ENCODE results near the gene NPHP3. TPM values are rescaled to one million over a fixed set of nuclear protein-coding genes. Genes with fewer than 3 reads are reported as not detected.

The NPHP3 gene
- polyA plus RNA-seq, 1 of the 3 experiments (the other 2 are of a cell fraction), result 19.0 TPM

DNA sequence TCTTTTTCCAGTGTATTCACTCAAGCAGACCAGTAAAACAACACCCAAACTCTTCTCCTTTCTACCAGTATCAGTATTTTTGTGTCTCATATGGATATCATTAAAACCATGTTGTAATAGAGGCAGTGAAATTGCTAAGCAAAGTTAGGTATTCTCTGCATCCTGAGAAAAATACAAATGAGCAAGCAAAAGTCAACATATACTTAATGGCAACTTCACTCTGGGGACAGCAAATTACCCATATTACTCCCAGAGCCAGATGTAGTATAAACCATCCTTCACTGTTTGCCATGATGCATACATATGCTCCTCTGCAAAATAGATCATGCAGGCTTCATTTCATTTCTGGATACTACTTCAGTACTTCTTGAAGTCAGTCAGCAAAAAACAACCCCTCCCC is 40.0 kb downstream of the NPHP3 start:
- no peak overlapping the region for H3K9ac ChIP-seq
- no peak overlapping the region for H2AFZ ChIP-seq (ENCODE audit: low read depth)
- no peak overlapping the region for H3K4me3 ChIP-seq (ENCODE audit: low read depth in 2 of 2, low read length in 1 of 2)
- H3K27ac ChIP-seq (ENCODE audit: low read depth in 2 of 2, low read length in 1 of 2), result no peak overlapping the region
- TF ChIP-seq RXRA (IDR thresholded peaks at IDR 0.05; ENCODE audit: borderline replicate concordance, low read depth), result no peak
- no peak for TF ChIP-seq YY1 (IDR thresholded peaks at IDR 0.05; ENCODE audit: low read depth)
- no peak for TF ChIP-seq POLR2AphosphoS5 (IDR thresholded peaks at IDR 0.05; ENCODE audit: low read depth, low read length)
- TF ChIP-seq TAF1 (IDR thresholded peaks at IDR 0.05; ENCODE audit: borderline replicate concordance, low read depth, low read length), result no peak
- no peak for TF ChIP-seq EZH2phosphoT487 (IDR thresholded peaks at IDR 0.05; ENCODE audit: borderline replicate concordance, low read depth)
- no peak for TF ChIP-seq SIN3A (IDR thresholded peaks at IDR 0.05; ENCODE audit: borderline replicate concordance, low read depth, low read length)
- no peak for TF ChIP-seq MXI1 (IDR thresholded peaks at IDR 0.05; ENCODE audit: low read depth, low read length)
- TF ChIP-seq, protein P1, sequence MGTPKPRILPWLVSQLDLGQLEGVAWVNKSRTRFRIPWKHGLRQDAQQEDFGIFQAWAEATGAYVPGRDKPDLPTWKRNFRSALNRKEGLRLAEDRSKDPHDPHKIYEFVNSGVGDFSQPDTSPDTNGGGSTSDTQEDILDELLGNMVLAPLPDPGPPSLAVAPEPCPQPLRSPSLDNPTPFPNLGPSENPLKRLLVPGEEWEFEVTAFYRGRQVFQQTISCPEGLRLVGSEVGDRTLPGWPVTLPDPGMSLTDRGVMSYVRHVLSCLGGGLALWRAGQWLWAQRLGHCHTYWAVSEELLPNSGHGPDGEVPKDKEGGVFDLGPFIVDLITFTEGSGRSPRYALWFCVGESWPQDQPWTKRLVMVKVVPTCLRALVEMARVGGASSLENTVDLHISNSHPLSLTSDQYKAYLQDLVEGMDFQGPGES (IDR thresholded peaks at IDR 0.05; ENCODE audit: low read depth, low read length), result no peak
- TF ChIP-seq NFIC (IDR thresholded peaks at IDR 0.05; ENCODE audit: borderline replicate concordance), result no peak
- no peak for TF ChIP-seq ELF1 (IDR thresholded peaks at IDR 0.05)
- TF ChIP-seq RAD21 (IDR thresholded peaks at IDR 0.05; ENCODE audit: low read length), result no peak
- TF ChIP-seq EP300 (IDR thresholded peaks at IDR 0.05; ENCODE audit: borderline replicate concordance in 1 of 2, low read depth in 1 of 2, low read length in 1 of 2), result no peak
- no peak for TF ChIP-seq RFX5 (IDR thresholded peaks at IDR 0.05; ENCODE audit: low read length)
- no peak for TF ChIP-seq SMC3 (IDR thresholded peaks at IDR 0.05; ENCODE audit: low read depth, low read length)
- no peak for TF ChIP-seq FOXJ3 (CRISPR knock-in tag; IDR thresholded peaks at IDR 0.05)
- no peak for TF ChIP-seq TEAD4 (IDR thresholded peaks at IDR 0.05; ENCODE audit: borderline replicate concordance, insufficient read depth)
- TF ChIP-seq RCOR1 (IDR thresholded peaks at IDR 0.05; ENCODE audit: low read length), result no peak
- no peak for TF ChIP-seq GATA2 (CRISPR knock-in tag; IDR thresholded peaks at IDR 0.05)
- TF ChIP-seq GABPA (IDR thresholded peaks at IDR 0.05; ENCODE audit: low read depth), result no peak
- TF ChIP-seq, protein P2, sequence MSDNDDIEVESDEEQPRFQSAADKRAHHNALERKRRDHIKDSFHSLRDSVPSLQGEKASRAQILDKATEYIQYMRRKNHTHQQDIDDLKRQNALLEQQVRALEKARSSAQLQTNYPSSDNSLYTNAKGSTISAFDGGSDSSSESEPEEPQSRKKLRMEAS (IDR thresholded peaks at IDR 0.05; ENCODE audit: low read depth), result no peak
- no peaks in the 10 kb centered on the region for H3K9me2 ChIP-seq
- no peaks in the 10 kb centered on the region for H3K27me3 ChIP-seq (ENCODE audit: insufficient read depth)
- no peaks in the 10 kb centered on the region for H3K4me1 ChIP-seq (ENCODE audit: control insufficient read depth in 1 of 2, insufficient read depth in 2 of 2, low read depth in 1 of 2, low read length in 1 of 2)
- H3K9me3 ChIP-seq, result no peaks in the 10 kb centered on the region
- CTCF ChIA-PET, result interaction anchor here (1.4 kb wide), 1 partner anchor 22 kb away, joined by 4 read pairs; the partner anchor contains the start of genes ACAD11 and UBA5
- no peak overlapping the region for H3K4me2 ChIP-seq
- H4K20me1 ChIP-seq (ENCODE audit: insufficient read depth), result no peaks in the 10 kb centered on the region
- POLR2A ChIA-PET, result interaction anchor here (1.4 kb wide), 1 partner anchor 17 kb away, joined by 4 read pairs; no protein-coding TSS in a partner anchor
- H3K79me2 ChIP-seq (ENCODE audit: insufficient read depth), result no peaks in the 10 kb centered on the region
- peaks cover 77 to 91% of the 10 kb centered on the region in 2 experiments for H3K36me3 ChIP-seq (replicated peaks in 1 of 2; ENCODE audit: control insufficient read depth in 1 of 2, insufficient read depth in 2 of 2, low read length in 1 of 2)
- no peak for DNase-seq
- H3F3A ChIP-seq (replicated peaks; ENCODE audit: insufficient read depth), result peaks cover 29% of the 10 kb centered on the region
